ENCODE results near the gene FOXR1. TPM values are rescaled to one million over a fixed set of nuclear protein-coding genes. Genes with fewer than 3 reads are reported as not detected.

The FOXR1 gene
- total and polyA plus RNA-seq, 2 of the 8 experiments (the other 6 are each of a cell fraction or from before 2014, with no cell fraction given) = not detected

- peak within 1 kb of the TSS; percentile 97 for H3K4ac ChIP-seq (replicated peaks; ENCODE audit: insufficient read length, low read depth, low read length)
- peak within 1 kb of the TSS; percentile 51 for H3K14ac ChIP-seq (ENCODE audit: insufficient read length)
- peak within 1 kb of the TSS; percentile 90 for H4K8ac ChIP-seq (ENCODE audit: extremely low read depth, insufficient read depth, low read length)
- peak within 1 kb of the TSS; percentile 78 for H4K5ac ChIP-seq (ENCODE audit: insufficient read length, low read depth, low read length)
- H3K56ac ChIP-seq (replicated peaks; ENCODE audit: insufficient read length, low read depth, low read length) = peak within 1 kb of the TSS; percentile 90
- ChIA-PET CTCF (ENCODE audit: partially characterized antibody) (interaction anchor here (0.7 to 1.4 kb wide), 3 partner anchors 34 to 121 kb away, joined by 3 to 5 read pairs (median 3); no protein-coding TSS in a partner anchor), POLR2A (ENCODE audit: partially characterized antibody) (interaction anchor here (0.7 to 15.2 kb wide), 20 partner anchors 13 to 344 kb away, joined by 3 to 264 read pairs (median 3); partner anchors contain the start of genes HMBS, RPS25, SLC37A4 and TRAPPC4)
- no peak within 1 kb of the TSS for H3K23ac ChIP-seq (ENCODE audit: insufficient read length)
- peak within 1 kb of the TSS; percentile 45 for H2BK12ac ChIP-seq (ENCODE audit: low read depth, low read length)
- peak within 1 kb of the TSS; percentile 78 to 93 (median 81) for H3K9ac ChIP-seq (replicated peaks in 1 of 4; ENCODE audit: extremely low read depth in 1 of 4, low read depth in 3 of 4, low read length in 3 of 4)
- H3K4me1 ChIP-seq (replicated peaks in 1 of 4; ENCODE audit: control insufficient read depth in 3 of 4, insufficient read depth in 4 of 4, low read length in 3 of 4) = peaks cover 0 to 6% (median under 1%) of the 10 kb centered on the region in 4 experiments; a peak in 2 of 7 replicates
- no peak within 1 kb of the TSS for H2BK20ac ChIP-seq (ENCODE audit: low read length)
- peaks cover 12% of the 10 kb centered on the region for H3K23me2 ChIP-seq (ENCODE audit: low read depth, low read length)
- peak within 1 kb of the TSS; percentile 95 to 100 for H3K4me2 ChIP-seq (ENCODE audit: insufficient read depth in 1 of 2, low read depth in 2 of 2, low read length in 2 of 2)
- H3K36me3 ChIP-seq (ENCODE audit: control insufficient read depth in 2 of 4, insufficient read depth in 4 of 4, low read length in 3 of 4) = peaks cover 3 to 30% (median 17%) of the 10 kb centered on the region in 4 experiments; a peak in 7 of 8 replicates
- no peak within 1 kb of the TSS; the same call in 1 of the 2 replicates for H2BK15ac ChIP-seq (ENCODE audit: low read length)
- H2BK5ac ChIP-seq (ENCODE audit: low read depth, low read length) = peak within 1 kb of the TSS; percentile 93
- H3K79me2 ChIP-seq (ENCODE audit: control insufficient read depth in 1 of 2, insufficient read depth in 2 of 2, low read length in 2 of 2) = peaks cover 0 to 41% of the 10 kb centered on the region in 2 experiments; a peak in 3 of 4 replicates
- peaks cover 7% of the 10 kb centered on the region for H3K79me1 ChIP-seq (ENCODE audit: low read depth, low read length)
- peak within 1 kb of the TSS; percentile 76 for H2AK5ac ChIP-seq (ENCODE audit: low read depth, low read length)
- H2BK120ac ChIP-seq (replicated peaks; ENCODE audit: low read depth, low read length) = no peak within 1 kb of the TSS
- peak within 1 kb of the TSS; percentile 72 for H3K27ac ChIP-seq (ENCODE audit: low read depth, low read length)
- H4K91ac ChIP-seq (replicated peaks; ENCODE audit: insufficient read length, low read length) = peak within 1 kb of the TSS; percentile 69
- H3K9me3 ChIP-seq (ENCODE audit: insufficient read depth in 2 of 2, low read depth in 1 of 2, low read length in 1 of 2) = no peaks in the 10 kb centered on the region
- H3K4me3 ChIP-seq (ENCODE audit: extremely low read depth in 1 of 4, insufficient read depth in 2 of 4, low read depth in 3 of 4, low read length in 4 of 4) = peak within 1 kb of the TSS; percentile 84 to 97 (median 90)
- FAIRE-seq (no peak), DNase-seq (ENCODE audit: low read depth in 1 of 2, low spot score in 2 of 2) (peak; percentile 77 to 95)
- WGBS, 2 experiments (ENCODE audit: extremely low coverage in 1 of 2, insufficient coverage in 1 of 2, insufficient read length in 1 of 2, insufficient replicate concordance in 2 of 2, low coverage in 1 of 2, low lambda C conversion rate in 2 of 2, missing lambda C conversion rate in 1 of 2) = 2% methylated on average over 54 of the region's 54 CpGs; no CpG with 5 or more reads in 1 of the 2 experiments
- H3K18ac ChIP-seq (ENCODE audit: extremely low read depth, low read length) = peak within 1 kb of the TSS; percentile 85
- H2AFZ ChIP-seq (ENCODE audit: low read length) = peak within 1 kb of the TSS; percentile 97
- no peaks in the 10 kb centered on the region for H3K27me3 ChIP-seq (replicated peaks in 1 of 4; ENCODE audit: control insufficient read depth in 3 of 4, extremely low read depth in 1 of 4, insufficient read depth in 3 of 4, low read length in 3 of 4)
- no peaks in the 10 kb centered on the region for H4K20me1 ChIP-seq (replicated peaks in 1 of 2; ENCODE audit: control insufficient read depth in 1 of 2, insufficient read depth in 2 of 2, low read length in 2 of 2)
- TF ChIP-seq TCF12 (IDR thresholded peaks at IDR 0.05; ENCODE audit: low read depth, low read length) (no peak), TBP (IDR thresholded peaks at IDR 0.05; ENCODE audit: low read depth, low read length) (peak; percentile 43), USF2 (IDR thresholded peaks at IDR 0.05; ENCODE audit: low read length) (no peak), RNF2 (IDR thresholded peaks at IDR 0.05; ENCODE audit: borderline replicate concordance, low read depth, low read length, missing control alignments, poor library complexity, severe bottlenecking) (no peak), CBX5 (IDR thresholded peaks at IDR 0.05; ENCODE audit: low read depth, low read length) (no peak), EP300 (IDR thresholded peaks at IDR 0.05; ENCODE audit: borderline replicate concordance in 1 of 2, low read depth in 2 of 2, low read length in 2 of 2) (no peak)
- TF ChIP-seq, protein P1, sequence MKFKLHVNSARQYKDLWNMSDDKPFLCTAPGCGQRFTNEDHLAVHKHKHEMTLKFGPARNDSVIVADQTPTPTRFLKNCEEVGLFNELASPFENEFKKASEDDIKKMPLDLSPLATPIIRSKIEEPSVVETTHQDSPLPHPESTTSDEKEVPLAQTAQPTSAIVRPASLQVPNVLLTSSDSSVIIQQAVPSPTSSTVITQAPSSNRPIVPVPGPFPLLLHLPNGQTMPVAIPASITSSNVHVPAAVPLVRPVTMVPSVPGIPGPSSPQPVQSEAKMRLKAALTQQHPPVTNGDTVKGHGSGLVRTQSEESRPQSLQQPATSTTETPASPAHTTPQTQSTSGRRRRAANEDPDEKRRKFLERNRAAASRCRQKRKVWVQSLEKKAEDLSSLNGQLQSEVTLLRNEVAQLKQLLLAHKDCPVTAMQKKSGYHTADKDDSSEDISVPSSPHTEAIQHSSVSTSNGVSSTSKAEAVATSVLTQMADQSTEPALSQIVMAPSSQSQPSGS (IDR thresholded peaks at IDR 0.05; ENCODE audit: low read length) = peak; percentile 42; the same call in 1 of the 2 replicates
These were observed 26.2 kb downstream of the FOXR1 start, which contains the start of gene CENATAC for GRCh38 chr11:118997627-118998387. Gene CENATAC, plus strand, starts transcription at chr11:118998138. Its CDS starts 60 bp downstream, at chr11:118998198.

All from H1 (cell line).